HEK293 (cell line): ENCODE results near the gene AK1.

Experiments used
- CTCF ChIA-PET: fragments of 350-600 bp; formaldehyde crosslinking; extraction: SDS; loops from one replicate; lab custom pipeline; 2021; ENCODE audit warnings: antibody characterized with exemption; lab: Yijun Ruan, JAX
- POLR2A ChIA-PET: fragments of 300-600 bp; formaldehyde crosslinking; extraction: SDS; loops from one replicate; lab custom pipeline; 2020; ENCODE audit warnings: antibody characterized with exemption, inconsistent platforms; lab: Yijun Ruan, JAX
- H3K27ac ChIP-seq: fragments of 200-500 bp; sonication (Bioruptor generic); 2 replicates; pipeline ENCODE4 v1.5.1; 2014; ENCODE audit warnings: low read depth, low read length, control low read depth, inconsistent platforms; ENCODE audit errors: extremely low read depth
- H3K36me3 ChIP-seq, 2 experiments: fragments of 200-500 bp in 1 of 2; sonication (Bioruptor generic) in 1 of 2; 1 replicate in 1 of 2; 2 replicates in 1 of 2; pipeline ENCODE4 v1.5.1; 2014 to 2017; ENCODE audit warnings: inconsistent platforms in 2 of 2, low read length in 2 of 2; ENCODE audit not compliant: control insufficient read depth in 2 of 2, insufficient read depth in 1 of 2
- H3K4me1 ChIP-seq: fragments of 200-500 bp; sonication (Bioruptor generic); 2 replicates; pipeline ENCODE4 v1.5.1; 2014; ENCODE audit warnings: mild to moderate bottlenecking, low read length, inconsistent platforms; ENCODE audit not compliant: control insufficient read depth, insufficient read depth
- H3K4me3 ChIP-seq: 2 replicates; pipeline ENCODE4 v1.5.1; 2011; ENCODE audit warnings: low read depth, mild to moderate bottlenecking, control low read depth, low read length, moderate library complexity
- H3K9me3 ChIP-seq: fragments of 200-500 bp; sonication (Bioruptor generic); 2 replicates; pipeline ENCODE4 v1.5.1; 2014; ENCODE audit warnings: low read depth, low read length, inconsistent platforms; ENCODE audit not compliant: control insufficient read depth, insufficient read depth
- EGR2 ChIP-seq: fragments of 450-650 bp; formaldehyde crosslinking; IDR thresholded peaks from 2 replicates; pipeline ENCODE4 v1.5.1; 2016; ENCODE audit warnings: low read depth, missing biosample characterization, missing genetic modification characterization
- GLIS2 ChIP-seq: fragments of 450-650 bp; formaldehyde crosslinking; IDR thresholded peaks from 2 replicates; pipeline ENCODE4 v1.5.1; 2016; ENCODE audit warnings: missing biosample characterization, missing genetic modification characterization
- MYNN ChIP-seq: fragments of 450-650 bp; formaldehyde crosslinking; IDR thresholded peaks from 2 replicates; pipeline ENCODE4 v1.5.1; 2016; ENCODE audit warnings: missing biosample characterization, missing genetic modification characterization, borderline replicate concordance
- PRDM1 ChIP-seq: fragments of 450-650 bp; formaldehyde crosslinking; IDR thresholded peaks from 2 replicates; pipeline ENCODE4; 2016; ENCODE audit warnings: missing biosample characterization, missing genetic modification characterization
- REPIN1 ChIP-seq: fragments of 450-650 bp; formaldehyde crosslinking; IDR thresholded peaks from 2 replicates; pipeline ENCODE4 v1.5.1; 2017; ENCODE audit warnings: missing biosample characterization, missing genetic modification characterization, low read depth
- YY1 ChIP-seq: fragments of 450-650 bp; formaldehyde crosslinking; IDR thresholded peaks from 2 replicates; pipeline ENCODE4 v1.5.1; 2018; ENCODE audit warnings: missing biosample characterization, missing genetic modification characterization
- ZBTB7A ChIP-seq: fragments of 450-650 bp; formaldehyde crosslinking; IDR thresholded peaks from 2 replicates; pipeline ENCODE4 v1.5.1; 2016; ENCODE audit warnings: low read depth, missing biosample characterization, missing genetic modification characterization
- ZFHX2 ChIP-seq: fragments of 450-650 bp; formaldehyde crosslinking; conservative IDR thresholded peaks from 2 replicates; pipeline ENCODE4 v1.5.1; 2016; ENCODE audit warnings: missing biosample characterization, missing genetic modification characterization
- ZFP37 ChIP-seq: fragments of 450-650 bp; formaldehyde crosslinking; IDR thresholded peaks from 2 replicates; pipeline ENCODE4 v1.5.1; 2016; ENCODE audit warnings: missing biosample characterization, missing genetic modification characterization
- ZIC2 ChIP-seq: fragments of 450-650 bp; formaldehyde crosslinking; IDR thresholded peaks from 2 replicates; pipeline ENCODE4 v1.5.1; 2016; ENCODE audit warnings: missing biosample characterization, missing genetic modification characterization
- ZNF146 ChIP-seq: fragments of 450-650 bp; formaldehyde crosslinking; IDR thresholded peaks from 2 replicates; pipeline ENCODE4 v1.5.1; 2016; ENCODE audit warnings: missing biosample characterization, missing genetic modification characterization
- ZNF19 ChIP-seq: fragments of 450-650 bp; formaldehyde crosslinking; IDR thresholded peaks from 2 replicates; pipeline ENCODE4; 2016; ENCODE audit warnings: missing biosample characterization, missing genetic modification characterization, low read depth
- ZNF23 ChIP-seq: fragments of 450-650 bp; formaldehyde crosslinking; IDR thresholded peaks from 2 replicates; pipeline ENCODE4 v1.5.1; 2016; ENCODE audit warnings: missing biosample characterization, missing genetic modification characterization, borderline replicate concordance
- ZNF600 ChIP-seq: fragments of 450-650 bp; formaldehyde crosslinking; IDR thresholded peaks from 2 replicates; pipeline ENCODE4 v1.5.1; 2016; ENCODE audit warnings: missing biosample characterization, missing genetic modification characterization
- ZNF624 ChIP-seq: fragments of 450-650 bp; formaldehyde crosslinking; IDR thresholded peaks from 2 replicates; pipeline ENCODE4 v1.5.1; 2017; ENCODE audit warnings: missing biosample characterization, missing genetic modification characterization
- ZNF76 ChIP-seq: fragments of 450-650 bp; formaldehyde crosslinking; IDR thresholded peaks from 2 replicates; pipeline ENCODE4; 2016; ENCODE audit warnings: low read depth, missing biosample characterization, missing genetic modification characterization, borderline replicate concordance
- ZSCAN30 ChIP-seq: fragments of 450-650 bp; IDR thresholded peaks from 2 replicates; pipeline ENCODE4 v1.5.1; 2018; ENCODE audit warnings: missing biosample characterization, mild to moderate bottlenecking, missing genetic modification characterization, moderate library complexity
- TF ChIP-seq, protein P1 (sequence below): sonication (generic); formaldehyde crosslinking; IDR thresholded peaks from 2 replicates; pipeline ENCODE4 v1.8.1; 2022; ENCODE audit warnings: mild to moderate bottlenecking, moderate library complexity, missing genetic modification reagents
- TF ChIP-seq, protein P2 (sequence below): fragments of 450-650 bp; formaldehyde crosslinking; IDR thresholded peaks from 2 replicates; pipeline ENCODE4 v1.5.1; 2017; ENCODE audit warnings: missing biosample characterization, missing genetic modification characterization
- TF ChIP-seq, protein P3 (sequence below): fragments of 450-650 bp; formaldehyde crosslinking; IDR thresholded peaks from 2 replicates; pipeline ENCODE4 v1.5.1; 2017; ENCODE audit warnings: missing biosample characterization, missing genetic modification characterization
- TF ChIP-seq, protein P4 (sequence below): fragments of 450-650 bp; formaldehyde crosslinking; conservative IDR thresholded peaks from 2 replicates; pipeline ENCODE4 v1.5.1; 2016; ENCODE audit warnings: low read depth, missing biosample characterization, missing genetic modification characterization

Gene AK1

DNA sequence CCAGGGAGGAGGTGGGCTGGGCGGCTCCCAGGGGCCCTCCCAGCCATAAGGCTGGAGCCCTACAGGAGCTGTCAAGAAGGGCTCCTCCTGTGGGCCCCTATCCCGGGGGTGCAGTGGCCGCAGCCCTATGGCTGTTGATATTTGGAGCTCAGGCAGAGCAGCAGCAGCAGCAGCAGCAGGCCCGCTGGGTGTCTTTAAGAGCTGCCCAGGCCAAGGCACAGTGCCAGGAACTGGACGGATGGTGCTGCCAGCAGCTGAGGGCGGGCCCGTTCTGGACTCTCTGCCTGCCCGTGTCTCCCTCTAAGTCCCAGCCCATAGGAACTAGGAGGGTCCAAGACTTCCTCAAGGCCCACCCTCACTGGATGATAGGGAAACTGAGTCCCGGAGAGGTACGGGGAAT is 3.6 kb downstream of the AK1 start:
- ChIA-PET POLR2A (interaction anchor here (0.6 to 1.5 kb wide), 4 partner anchors 9 to 139 kb away, joined by 3 to 5 read pairs (median 3); partner anchors contain the start of gene TOR2A), CTCF (interaction anchor here (0.6 to 1.1 kb wide), 4 partner anchors 37 to 161 kb away, joined by 3 to 4 read pairs (median 3); partner anchors contain the start of gene TOR2A)
- Histone ChIP-seq H3K9me3 (no peaks in the 10 kb centered on the region), H3K36me3 (peaks cover 0 to 39% of the 10 kb centered on the region in 2 experiments; a peak in 2 of 3 replicates), H3K4me1 (no peaks in the 10 kb centered on the region; the same call in 1 of the 2 replicates), H3K4me3 (no peak overlapping the region), H3K27ac (no peak overlapping the region)
- TF ChIP-seq ZNF600 (0 out of 2 replicates have a peak, but pooled peaks have one; percentile 31), ZFP37 (tag by site-specific recombination) (no peak), YY1 (tag by site-specific recombination) (no peak), ZSCAN30 (tag by site-specific recombination) (no peak), PRDM1 (tag by site-specific recombination) (no peak), ZNF146 (tag by site-specific recombination) (no peak)
- TF ChIP-seq, protein P1, sequence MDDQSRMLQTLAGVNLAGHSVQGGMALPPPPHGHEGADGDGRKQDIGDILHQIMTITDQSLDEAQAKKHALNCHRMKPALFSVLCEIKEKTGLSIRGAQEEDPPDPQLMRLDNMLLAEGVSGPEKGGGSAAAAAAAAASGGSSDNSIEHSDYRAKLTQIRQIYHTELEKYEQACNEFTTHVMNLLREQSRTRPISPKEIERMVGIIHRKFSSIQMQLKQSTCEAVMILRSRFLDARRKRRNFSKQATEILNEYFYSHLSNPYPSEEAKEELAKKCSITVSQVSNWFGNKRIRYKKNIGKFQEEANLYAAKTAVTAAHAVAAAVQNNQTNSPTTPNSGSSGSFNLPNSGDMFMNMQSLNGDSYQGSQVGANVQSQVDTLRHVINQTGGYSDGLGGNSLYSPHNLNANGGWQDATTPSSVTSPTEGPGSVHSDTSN (CRISPR knock-in tag), result no peak
- TF ChIP-seq, protein P2, sequence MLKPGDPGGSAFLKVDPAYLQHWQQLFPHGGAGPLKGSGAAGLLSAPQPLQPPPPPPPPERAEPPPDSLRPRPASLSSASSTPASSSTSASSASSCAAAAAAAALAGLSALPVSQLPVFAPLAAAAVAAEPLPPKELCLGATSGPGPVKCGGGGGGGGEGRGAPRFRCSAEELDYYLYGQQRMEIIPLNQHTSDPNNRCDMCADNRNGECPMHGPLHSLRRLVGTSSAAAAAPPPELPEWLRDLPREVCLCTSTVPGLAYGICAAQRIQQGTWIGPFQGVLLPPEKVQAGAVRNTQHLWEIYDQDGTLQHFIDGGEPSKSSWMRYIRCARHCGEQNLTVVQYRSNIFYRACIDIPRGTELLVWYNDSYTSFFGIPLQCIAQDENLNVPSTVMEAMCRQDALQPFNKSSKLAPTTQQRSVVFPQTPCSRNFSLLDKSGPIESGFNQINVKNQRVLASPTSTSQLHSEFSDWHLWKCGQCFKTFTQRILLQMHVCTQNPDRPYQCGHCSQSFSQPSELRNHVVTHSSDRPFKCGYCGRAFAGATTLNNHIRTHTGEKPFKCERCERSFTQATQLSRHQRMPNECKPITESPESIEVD, result no peak

DNA sequence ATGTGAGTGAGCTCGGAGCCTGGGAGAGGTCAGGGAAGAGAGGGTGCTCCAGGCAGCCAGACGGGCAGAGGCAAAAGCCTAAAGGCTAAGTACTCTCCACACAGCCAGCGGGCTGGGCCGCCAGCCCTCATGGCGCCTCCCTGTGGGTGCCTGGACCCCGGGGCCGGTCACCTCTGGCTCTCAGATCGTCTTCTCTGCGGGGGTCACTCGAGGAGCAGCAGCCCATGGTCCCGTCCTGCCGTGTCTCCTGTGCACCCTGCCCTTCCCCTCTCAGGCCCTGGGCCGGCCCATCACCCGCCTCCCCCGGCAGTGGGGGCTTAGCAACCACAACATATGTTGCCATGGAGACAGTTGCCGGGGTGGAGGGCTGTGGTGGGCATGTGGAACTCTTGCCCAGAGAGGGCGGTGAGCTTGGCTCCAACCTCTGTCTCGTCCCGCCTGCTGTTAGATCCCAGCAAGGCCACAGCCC is 4.2 kb downstream of the AK1 start:
- CTCF ChIA-PET, result interaction anchor here (0.6 to 1.1 kb wide), 5 partner anchors 40 to 404 kb away, joined by 3 to 7 read pairs (median 4); partner anchors contain the start of gene TOR2A
- POLR2A ChIA-PET, result interaction anchor here (0.9 to 1.5 kb wide), 3 partner anchors 9 to 138 kb away, joined by 3 read pairs; partner anchors contain the start of gene TOR2A
- no peaks in the 10 kb centered on the region; the same call in 1 of the 2 replicates for H3K4me1 ChIP-seq
- TF ChIP-seq ZIC2 (tag by site-specific recombination) (peak; percentile 76), MYNN (tag by site-specific recombination) (peak; percentile 93), ZNF76 (tag by site-specific recombination) (no peak)
- TF ChIP-seq, all 188 proteins: peak for 2
- Histone ChIP-seq H3K36me3 (peaks cover 0 to 43% of the 10 kb centered on the region in 2 experiments; a peak in 2 of 3 replicates), H3K27ac (no peak overlapping the region), H3K9me3 (no peaks in the 10 kb centered on the region), H3K4me3 (no peak overlapping the region)

DNA sequence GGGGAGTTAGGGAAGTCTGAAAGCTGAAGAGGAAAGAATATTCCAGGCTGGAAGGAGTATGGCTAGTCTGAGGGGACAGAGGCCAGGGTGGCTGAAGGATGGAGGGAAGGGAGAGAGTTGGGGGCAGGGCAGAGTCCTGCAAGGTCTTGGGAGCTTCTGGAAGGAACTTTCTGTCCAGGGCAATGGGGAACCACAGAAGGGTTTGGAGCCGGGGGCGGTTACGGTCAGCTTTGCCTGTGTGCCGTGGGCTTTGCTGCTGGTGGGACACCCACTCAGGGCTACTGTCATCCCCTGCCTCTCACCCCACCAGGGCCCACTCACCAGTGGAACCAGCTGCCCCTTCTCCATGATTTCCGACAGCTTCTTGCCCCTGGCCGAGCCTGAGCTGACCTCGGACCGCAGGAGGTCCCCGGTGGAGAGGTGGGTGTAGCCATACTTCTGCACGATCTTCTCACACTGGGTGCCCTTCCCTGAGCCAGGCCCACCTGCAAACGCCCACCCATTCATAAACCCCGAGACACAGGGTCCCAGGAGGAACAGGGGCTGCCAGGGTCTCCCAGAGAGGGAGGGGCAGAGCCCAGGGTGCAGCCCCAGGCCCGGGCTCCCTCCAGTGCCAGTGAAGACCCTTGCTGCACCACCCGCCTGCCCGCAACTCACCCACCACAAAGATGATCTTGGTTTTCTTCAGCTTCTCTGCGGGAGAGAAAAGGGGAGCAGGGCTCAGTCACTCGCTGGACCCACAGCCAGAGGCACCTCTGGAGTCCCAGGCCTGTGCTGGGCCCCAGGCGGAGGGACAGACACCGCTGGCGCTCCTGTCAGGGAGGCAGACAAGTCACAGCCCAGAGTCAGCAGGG is 4.9 kb downstream of the AK1 start:
- ChIA-PET CTCF (interaction anchor here (0.5 to 1.4 kb wide), 7 partner anchors 38 to 690 kb away, joined by 3 to 7 read pairs (median 6); partner anchors contain the start of gene TOR2A), POLR2A (interaction anchor here (1.5 kb wide), 1 partner anchor 10 kb away, joined by 3 read pairs; no protein-coding TSS in a partner anchor)
- H3K4me1 ChIP-seq, result no peaks in the 10 kb centered on the region
- TF ChIP-seq ZNF146 (tag by site-specific recombination), result no peak
- TF ChIP-seq, protein P3, sequence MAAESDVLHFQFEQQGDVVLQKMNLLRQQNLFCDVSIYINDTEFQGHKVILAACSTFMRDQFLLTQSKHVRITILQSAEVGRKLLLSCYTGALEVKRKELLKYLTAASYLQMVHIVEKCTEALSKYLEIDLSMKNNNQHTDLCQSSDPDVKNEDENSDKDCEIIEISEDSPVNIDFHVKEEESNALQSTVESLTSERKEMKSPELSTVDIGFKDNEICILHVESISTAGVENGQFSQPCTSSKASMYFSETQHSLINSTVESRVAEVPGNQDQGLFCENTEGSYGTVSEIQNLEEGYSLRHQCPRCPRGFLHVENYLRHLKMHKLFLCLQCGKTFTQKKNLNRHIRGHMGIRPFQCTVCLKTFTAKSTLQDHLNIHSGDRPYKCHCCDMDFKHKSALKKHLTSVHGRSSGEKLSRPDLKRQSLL (tag by site-specific recombination), result no peak
- TF ChIP-seq ZNF23 (tag by site-specific recombination), result no peak
- TF ChIP-seq ZNF624 (tag by site-specific recombination), result no peak
- peak; percentile 68 for TF ChIP-seq ZFHX2
- TF ChIP-seq, protein P4, sequence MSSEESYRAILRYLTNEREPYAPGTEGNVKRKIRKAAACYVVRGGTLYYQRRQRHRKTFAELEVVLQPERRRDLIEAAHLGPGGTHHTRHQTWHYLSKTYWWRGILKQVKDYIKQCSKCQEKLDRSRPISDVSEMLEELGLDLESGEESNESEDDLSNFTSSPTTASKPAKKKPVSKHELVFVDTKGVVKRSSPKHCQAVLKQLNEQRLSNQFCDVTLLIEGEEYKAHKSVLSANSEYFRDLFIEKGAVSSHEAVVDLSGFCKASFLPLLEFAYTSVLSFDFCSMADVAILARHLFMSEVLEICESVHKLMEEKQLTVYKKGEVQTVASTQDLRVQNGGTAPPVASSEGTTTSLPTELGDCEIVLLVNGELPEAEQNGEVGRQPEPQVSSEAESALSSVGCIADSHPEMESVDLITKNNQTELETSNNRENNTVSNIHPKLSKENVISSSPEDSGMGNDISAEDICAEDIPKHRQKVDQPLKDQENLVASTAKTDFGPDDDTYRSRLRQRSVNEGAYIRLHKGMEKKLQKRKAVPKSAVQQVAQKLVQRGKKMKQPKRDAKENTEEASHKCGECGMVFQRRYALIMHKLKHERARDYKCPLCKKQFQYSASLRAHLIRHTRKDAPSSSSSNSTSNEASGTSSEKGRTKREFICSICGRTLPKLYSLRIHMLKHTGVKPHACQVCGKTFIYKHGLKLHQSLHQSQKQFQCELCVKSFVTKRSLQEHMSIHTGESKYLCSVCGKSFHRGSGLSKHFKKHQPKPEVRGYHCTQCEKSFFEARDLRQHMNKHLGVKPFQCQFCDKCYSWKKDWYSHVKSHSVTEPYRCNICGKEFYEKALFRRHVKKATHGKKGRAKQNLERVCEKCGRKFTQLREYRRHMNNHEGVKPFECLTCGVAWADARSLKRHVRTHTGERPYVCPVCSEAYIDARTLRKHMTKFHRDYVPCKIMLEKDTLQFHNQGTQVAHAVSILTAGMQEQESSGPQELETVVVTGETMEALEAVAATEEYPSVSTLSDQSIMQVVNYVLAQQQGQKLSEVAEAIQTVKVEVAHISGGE, result no peak
- no peak for TF ChIP-seq ZBTB7A (tag by site-specific recombination)
- TF ChIP-seq ZNF19 (tag by site-specific recombination), result no peak
- TF ChIP-seq EGR2 (tag by site-specific recombination), result peak; percentile 77
- TF ChIP-seq GLIS2, result no peak
- no peak for TF ChIP-seq REPIN1 (tag by site-specific recombination)
- no peak overlapping the region for H3K4me3 ChIP-seq
- H3K27ac ChIP-seq, result no peak overlapping the region
- peaks cover 0 to 49% of the 10 kb centered on the region in 2 experiments; a peak in 2 of 3 replicates for H3K36me3 ChIP-seq
- no peaks in the 10 kb centered on the region for H3K9me3 ChIP-seq
